ENCODE data around the gene EVI5L.
"Not testable (repeated sequence)": the region's sequence is repeated elsewhere in the genome, so short reads cannot be mapped to it uniquely, and the experiment has no call there.

EVI5L gene

GRCh38 chr19:7806234-7806633 is 23.8 kb upstream of the EVI5L start:
- Histone ChIP-seq H3K4me3 (ENCODE audit: low read depth, low read length) (no peak overlapping the region), H3K27me3 (replicated peaks) (no peaks in the 10 kb centered on the region), H3K27ac (no peak overlapping the region), H3K36me3 (replicated peaks) (no peaks in the 10 kb centered on the region)
- DNase-seq = no peak
- TF ChIP-seq CTCF (IDR thresholded peaks at IDR 0.05; ENCODE audit: low read depth, low read length, missing control alignments) = no peak
- in situ Hi-C loops (cut with HindIII; ENCODE audit: low pct_ligation_motif_present, low sequenced_read_pairs) = no loop called here

GRCh38 chr19:7806876-7807275 is 23.1 kb upstream of the EVI5L start:
- Histone ChIP-seq H3K4me3 (ENCODE audit: low read depth, low read length) (no peak overlapping the region), H3K27ac (no peak overlapping the region), H3K27me3 (replicated peaks) (no peaks in the 10 kb centered on the region), H3K36me3 (replicated peaks) (no peaks in the 10 kb centered on the region)
- no peak for DNase-seq
- TF ChIP-seq CTCF (IDR thresholded peaks at IDR 0.05; ENCODE audit: low read depth, low read length, missing control alignments) = no peak
- in situ Hi-C loops (cut with HindIII; ENCODE audit: low pct_ligation_motif_present, low sequenced_read_pairs) = no loop called here

GRCh38 chr19:7808108-7808507 is 21.9 kb upstream of the EVI5L start:
- Histone ChIP-seq H3K27ac (no peak overlapping the region), H3K4me3 (ENCODE audit: low read depth, low read length) (no peak overlapping the region), H3K27me3 (replicated peaks) (no peaks in the 10 kb centered on the region), H3K36me3 (replicated peaks) (no peaks in the 10 kb centered on the region)
- in situ Hi-C loops (cut with HindIII; ENCODE audit: low pct_ligation_motif_present, low sequenced_read_pairs) = no loop called here
- DNase-seq = no peak
- TF ChIP-seq CTCF (IDR thresholded peaks at IDR 0.05; ENCODE audit: low read depth, low read length, missing control alignments) = no peak

- no peak overlapping the region for H3K4me3 ChIP-seq (ENCODE audit: low read depth, low read length)
- in situ Hi-C loops (cut with HindIII; ENCODE audit: low pct_ligation_motif_present, low sequenced_read_pairs) = no loop called here
- no peaks in the 10 kb centered on the region for H3K27me3 ChIP-seq (replicated peaks)
- TF ChIP-seq CTCF (IDR thresholded peaks at IDR 0.05; ENCODE audit: low read depth, low read length, missing control alignments) = no peak
- no peak for DNase-seq
- no peaks in the 10 kb centered on the region for H3K36me3 ChIP-seq (replicated peaks)
- no peak overlapping the region for H3K27ac ChIP-seq
These were observed 18.0 kb upstream of the EVI5L start for GRCh38 chr19:7811989-7812388.

- no peak for TF ChIP-seq CTCF (IDR thresholded peaks at IDR 0.05; ENCODE audit: low read depth, low read length, missing control alignments)
- no peak for DNase-seq
- in situ Hi-C loops (cut with HindIII; ENCODE audit: low pct_ligation_motif_present, low sequenced_read_pairs) = no loop called here
- H3K36me3 ChIP-seq (replicated peaks) = no peaks in the 10 kb centered on the region
- no peak overlapping the region for H3K4me3 ChIP-seq (ENCODE audit: low read depth, low read length)
- H3K27me3 ChIP-seq (replicated peaks) = no peaks in the 10 kb centered on the region
- H3K27ac ChIP-seq = no peak overlapping the region
These were observed 14.7 kb upstream of the EVI5L start for GRCh38 chr19:7815325-7815724.

DNA sequence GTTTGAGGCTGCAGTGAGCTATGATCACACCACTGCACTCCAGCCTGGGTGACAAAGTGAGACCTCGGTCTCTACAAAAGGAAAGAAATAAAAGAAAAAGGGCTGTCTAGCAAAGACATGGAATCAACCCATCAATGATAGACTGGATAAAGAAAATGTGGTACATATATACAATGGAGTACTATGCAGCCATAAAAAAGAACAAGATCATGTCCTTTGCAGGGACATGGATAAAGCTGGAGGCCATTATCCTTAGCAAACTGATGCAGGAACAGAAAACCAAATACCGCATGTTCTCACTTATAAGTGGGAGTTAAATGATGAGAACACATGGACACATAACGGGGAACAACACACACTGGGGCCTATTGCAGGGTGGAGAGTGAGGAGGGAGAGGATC is 14.0 kb upstream of the EVI5L start:
- H3K4me3 ChIP-seq (ENCODE audit: low read depth, low read length); H3K36me3 ChIP-seq (replicated peaks); H3K27ac ChIP-seq; H3K27me3 ChIP-seq (replicated peaks); DNase-seq; in situ Hi-C loops (cut with HindIII; ENCODE audit: low pct_ligation_motif_present, low sequenced_read_pairs): not testable (repeated sequence)
